ENCODE data around the gene CBLB. TPM values are rescaled to one million over a fixed set of nuclear protein-coding genes. Genes with fewer than 3 reads are reported as not detected.

CBLB gene
- total and polyA plus RNA-seq, 2 of the 4 experiments (the other 2 are of a cell fraction) = 10.1 to 20.1 TPM

GRCh38 chr3:105862217-105862616 lies 6.6 kb downstream of the CBLB start:
- Histone ChIP-seq H3K56ac (ENCODE audit: extremely low read depth, insufficient read depth, low read length) (no peak overlapping the region), H3K14ac (replicated peaks; ENCODE audit: low read depth, low read length) (no peak overlapping the region), H4K5ac (ENCODE audit: low read depth, low read length) (no peak overlapping the region), H4K8ac (ENCODE audit: low read depth in 2 of 2, low read length in 2 of 2) (no peak overlapping the region), H3K27ac (ENCODE audit: insufficient read depth, low read length) (no peak overlapping the region), H2BK20ac (ENCODE audit: low read depth, low read length) (no peak overlapping the region), H3K27me3 (ENCODE audit: control insufficient read depth, insufficient read depth, low read length) (no peaks in the 10 kb centered on the region), H2BK5ac (ENCODE audit: low read depth, low read length, poor library complexity, severe bottlenecking) (no peak overlapping the region), H3K4me2 (ENCODE audit: low read depth, low read length) (no peak overlapping the region), H3K36me3 (ENCODE audit: control insufficient read depth, insufficient read depth, low read length) (peaks cover 2% of the 10 kb centered on the region; the same call in 1 of the 2 replicates), H3K9ac (ENCODE audit: low read depth, low read length) (no peak overlapping the region), H3K9me1 (ENCODE audit: insufficient read depth, low read length) (peaks cover 2% of the 10 kb centered on the region; the same call in 1 of the 2 replicates), H4K91ac (ENCODE audit: insufficient read depth, low read depth, low read length) (no peak overlapping the region), H3K4me3 (ENCODE audit: insufficient read depth, low read depth, low read length) (no peak overlapping the region), H2BK15ac (ENCODE audit: low read depth, low read length) (no peak overlapping the region), H2BK120ac (ENCODE audit: low read depth, low read length) (no peak overlapping the region), H2AK9ac (replicated peaks; ENCODE audit: low read depth, low read length, poor library complexity) (no peak overlapping the region), H2AK5ac (ENCODE audit: low read depth, low read length) (no peak overlapping the region), H3K79me1 (ENCODE audit: low read depth in 1 of 2, low read length in 2 of 2) (peaks cover 28 to 45% of the 10 kb centered on the region in 2 experiments), H2AFZ (replicated peaks; ENCODE audit: low read length, poor library complexity) (no peak overlapping the region), H3K4me1 (ENCODE audit: control insufficient read depth, insufficient read depth, low read length) (peaks cover 2% of the 10 kb centered on the region; the same call in 1 of the 2 replicates), H3K4ac (ENCODE audit: low read depth, low read length) (no peak overlapping the region), H3K23ac (ENCODE audit: low read depth, low read length) (no peak overlapping the region), H4K20me1 (ENCODE audit: insufficient read depth, low read length) (0 out of 2 replicates have a peak, but pooled peaks cover 7% of the 10 kb centered on the region), H3K18ac (ENCODE audit: low read depth, low read length) (no peak overlapping the region), H3K9me3 (ENCODE audit: control insufficient read depth, insufficient read depth, low read length) (no peaks in the 10 kb centered on the region)
- CTCF ChIA-PET = no interaction called here
- dilution Hi-C loops (cut with HindIII; ENCODE audit: low sequenced_read_pairs, unreplicated experiment) (no loop called here), intact Hi-C loops (cut with micrococcal nuclease) (loop anchor here (10.0 kb wide), 2 partner anchors 287 to 1203 kb away; no protein-coding TSS in a partner anchor), in situ Hi-C loops (cut with MboI; ENCODE audit: low sequenced_read_pairs) (no loop called here)
- ATAC-seq (ENCODE audit: low read depth) (no peak), DNase-seq (no peak)
- BruUV-seq (replicated peaks) = no TSS peak
- WGBS, 2 experiments (ENCODE audit: extremely low coverage in 2 of 2, insufficient read length in 1 of 2) = 100% methylated on average over 1 of the region's 3 CpGs; no CpG with 5 or more reads in 1 of the 2 experiments
- POLR2A ChIA-PET (ENCODE audit: unreplicated experiment) = no interaction called here
- TF ChIP-seq ELK1 (IDR thresholded peaks at IDR 0.05; ENCODE audit: borderline replicate concordance, low read depth, low read length) = no peak
- TF ChIP-seq MXI1 (IDR thresholded peaks at IDR 0.05; ENCODE audit: borderline replicate concordance, low read depth, low read length) = no peak
- no peak for TF ChIP-seq POLR2A (IDR thresholded peaks at IDR 0.05; ENCODE audit: low read depth, low read length)
- TF ChIP-seq RAD21 (IDR thresholded peaks at IDR 0.05; ENCODE audit: low read length) = no peak
- no peak for TF ChIP-seq BHLHE40 (IDR thresholded peaks at IDR 0.05; ENCODE audit: low read depth, low read length)
- no peak for TF ChIP-seq CTCF (conservative IDR thresholded peaks at IDR 0.05; ENCODE audit: low read depth, low read length)
- no peak for TF ChIP-seq MAFK (IDR thresholded peaks at IDR 0.05; ENCODE audit: low read depth, low read length)
- no peak for TF ChIP-seq MAZ (IDR thresholded peaks at IDR 0.05; ENCODE audit: borderline replicate concordance, low read depth, low read length)
- TF ChIP-seq RCOR1 (IDR thresholded peaks at IDR 0.05; ENCODE audit: insufficient replicate concordance, low read length) = no peak
- TF ChIP-seq RFX5 (IDR thresholded peaks at IDR 0.05; ENCODE audit: low read depth, low read length) = no peak
- TF ChIP-seq CEBPB (IDR thresholded peaks at IDR 0.05; ENCODE audit: low read depth, low read length) = no peak
- no peak for TF ChIP-seq SMC3 (IDR thresholded peaks at IDR 0.05; ENCODE audit: low read depth, low read length)
- TF ChIP-seq USF2 (IDR thresholded peaks at IDR 0.05; ENCODE audit: low read depth, low read length) = no peak
- TF ChIP-seq NFE2L2 (IDR thresholded peaks at IDR 0.05; ENCODE audit: low read depth, low read length) = no peak
